Large intestine (tissue), 3 donors: ENCODE results near the gene ELMO2. TPM values are rescaled to one million over a fixed set of nuclear protein-coding genes. Genes with fewer than 3 reads are reported as not detected.

Source experiments
- DNase-seq, 2 donors: peaks; one replicate each; pipeline versions ENCODE4 v3.0.0 to v3.0.0-alpha.2; 2013
- H3K27ac ChIP-seq: one replicate; pipeline ENCODE4 v1.5.1; 2013; ENCODE audit warnings: low read length
- H3K27me3 ChIP-seq: 2 replicates; pipeline ENCODE4 v1.6.1; 2013; ENCODE audit warnings: low read length; ENCODE audit not compliant: control insufficient read depth, insufficient read depth
- H3K36me3 ChIP-seq: 2 replicates; pipeline ENCODE4 v1.6.1; 2013; ENCODE audit warnings: low read length; ENCODE audit not compliant: control insufficient read depth, insufficient read depth
- H3K4me1 ChIP-seq: one replicate; pipeline ENCODE4 v1.6.1; 2013; ENCODE audit warnings: low read length; ENCODE audit not compliant: control insufficient read depth, insufficient read depth
- H3K4me3 ChIP-seq: one replicate; pipeline ENCODE4 v1.5.1; 2013; ENCODE audit warnings: low read length
- H3K9me3 ChIP-seq: one replicate; pipeline ENCODE4 v1.6.1; 2013; ENCODE audit warnings: mild to moderate bottlenecking, low read depth, low read length, moderate library complexity; ENCODE audit not compliant: control insufficient read depth
- WGBS: methylation state at CpG from one replicate; pipeline ENCODE4 v1.1.5; 2013; ENCODE audit warnings: low lambda C conversion rate; ENCODE audit not compliant: insufficient coverage; 5-methylcytosine and 5-hydroxymethylcytosine counted together
- polyA plus RNA-seq: library from polyadenylated mRNA; unstranded; fragments of 120-200 nt; gene quantifications from one replicate; pipeline ENCODE4 v1.2.1, GENCODE V29; 2013

Gene ELMO2
- polyA plus RNA-seq, 1 donor: 40.2 TPM

DNA sequence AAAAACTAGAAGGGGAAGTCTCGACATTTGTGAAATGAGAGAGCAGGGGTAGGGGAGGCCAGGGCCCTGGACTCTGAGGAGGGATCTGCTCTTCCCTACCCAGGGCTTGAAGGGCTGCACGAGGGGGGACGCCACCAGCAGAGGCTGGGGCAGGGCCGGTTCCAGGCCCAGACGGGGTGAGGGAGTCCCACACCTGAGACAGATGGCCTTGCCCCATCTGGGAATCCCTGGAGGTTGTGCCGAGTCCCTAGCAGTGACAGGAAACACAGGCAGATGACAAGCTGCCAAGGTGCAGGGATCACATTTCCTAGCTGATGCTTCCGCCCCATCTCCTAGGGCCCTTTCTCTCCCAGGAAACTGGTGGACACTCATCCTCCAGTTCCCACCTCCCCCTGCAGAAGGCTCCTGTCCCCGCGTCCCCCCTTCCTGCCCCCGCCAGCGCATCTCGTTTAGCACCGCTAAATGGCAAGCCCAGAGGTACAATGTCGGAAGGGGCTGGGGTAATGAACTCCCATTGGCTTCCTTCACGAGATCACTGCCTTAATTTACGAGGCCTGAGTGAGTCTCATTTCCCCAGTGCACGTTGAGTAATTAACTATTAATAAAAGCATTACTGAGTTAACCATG, 63.0 kb downstream of the ELMO2 start:
- no CpG with 5 or more reads among the region's 17 CpGs for WGBS
- no peak for DNase-seq

DNA sequence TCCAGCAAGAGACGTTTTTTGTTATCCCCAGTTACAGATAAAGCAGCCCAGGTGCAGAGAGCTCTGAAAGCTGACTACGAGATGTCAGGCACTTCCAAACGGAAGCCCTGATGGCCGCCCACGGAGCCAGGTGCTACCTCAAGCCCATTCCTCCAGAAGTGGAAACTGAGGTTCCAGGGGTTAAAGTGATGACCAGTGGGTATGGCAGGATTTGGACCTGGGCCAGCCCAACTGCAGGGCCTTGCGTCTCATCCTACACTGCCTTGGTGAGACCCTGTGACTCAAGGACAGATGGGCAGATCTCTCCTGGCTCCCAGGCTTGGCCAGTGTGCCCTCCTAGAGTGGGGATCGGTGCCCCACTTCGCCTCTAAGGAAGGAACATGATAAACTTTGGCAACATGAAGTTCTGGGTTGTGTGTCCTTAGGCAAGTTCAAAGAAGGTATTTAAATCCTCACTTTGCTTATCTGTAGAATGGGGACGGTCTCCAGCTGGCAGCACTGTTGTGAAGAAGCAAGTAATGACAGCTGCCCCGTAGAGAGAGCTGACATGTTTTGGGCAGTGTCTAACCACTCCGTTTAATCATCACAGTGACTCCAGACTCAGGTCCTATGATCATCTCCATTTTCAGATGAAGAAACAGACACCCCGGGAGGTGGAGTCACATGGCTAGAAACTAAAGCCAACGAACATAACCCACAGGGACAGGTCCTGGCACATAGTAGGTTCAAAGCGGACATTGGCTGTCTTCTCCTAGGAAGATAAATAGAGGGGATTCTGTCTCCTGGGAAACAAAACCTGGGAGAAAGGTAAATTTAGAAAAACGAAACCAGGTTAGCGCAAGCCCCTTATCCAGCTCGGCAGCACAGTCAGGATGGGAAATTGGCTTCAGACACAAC, 63.7 kb downstream of the ELMO2 start:
- Histone ChIP-seq H3K4me3 (no peak overlapping the region), H3K36me3 (no peaks in the 10 kb centered on the region), H3K9me3 (no peaks in the 10 kb centered on the region), H3K4me1 (no peaks in the 10 kb centered on the region), H3K27me3 (peaks cover 50% of the 10 kb centered on the region), H3K27ac (no peak overlapping the region)
- WGBS: 42% methylated on average over 2 of the region's 17 CpGs
- DNase-seq: no peak

More for the DNA sequence above, 63.0 kb downstream of the ELMO2 start:
- no peak overlapping the region for H3K27ac ChIP-seq
- no peak overlapping the region for H3K4me3 ChIP-seq
- H3K36me3 ChIP-seq: peaks cover 3% of the 10 kb centered on the region
- H3K4me1 ChIP-seq: no peaks in the 10 kb centered on the region
- peaks cover 46% of the 10 kb centered on the region for H3K27me3 ChIP-seq
- no peaks in the 10 kb centered on the region for H3K9me3 ChIP-seq

DNA sequence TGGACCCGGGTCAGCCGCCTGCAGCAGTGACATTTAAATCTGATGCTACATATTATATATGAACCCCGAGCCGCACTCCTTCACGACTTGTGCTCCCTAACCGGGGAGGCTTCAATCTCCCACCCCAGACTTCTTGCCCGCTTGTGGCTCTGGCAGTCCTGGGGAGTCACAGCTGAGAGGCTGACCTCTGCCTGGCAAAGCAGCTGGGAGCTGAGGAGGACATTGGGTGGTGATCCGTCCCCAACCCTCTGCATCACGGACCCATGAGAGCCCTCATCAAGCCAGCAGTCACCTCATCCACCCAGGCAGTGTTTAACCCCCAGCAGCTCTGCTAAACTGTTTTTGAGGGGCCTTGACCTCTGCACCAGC, 64.4 kb downstream of the ELMO2 start:
- WGBS: no CpG with 5 or more reads among the region's 9 CpGs
- Histone ChIP-seq H3K36me3 (no peaks in the 10 kb centered on the region), H3K4me1 (no peaks in the 10 kb centered on the region), H3K27me3 (peaks cover 54% of the 10 kb centered on the region), H3K27ac (no peak overlapping the region), H3K9me3 (no peaks in the 10 kb centered on the region), H3K4me3 (no peak overlapping the region)
- DNase-seq: no peak

DNA sequence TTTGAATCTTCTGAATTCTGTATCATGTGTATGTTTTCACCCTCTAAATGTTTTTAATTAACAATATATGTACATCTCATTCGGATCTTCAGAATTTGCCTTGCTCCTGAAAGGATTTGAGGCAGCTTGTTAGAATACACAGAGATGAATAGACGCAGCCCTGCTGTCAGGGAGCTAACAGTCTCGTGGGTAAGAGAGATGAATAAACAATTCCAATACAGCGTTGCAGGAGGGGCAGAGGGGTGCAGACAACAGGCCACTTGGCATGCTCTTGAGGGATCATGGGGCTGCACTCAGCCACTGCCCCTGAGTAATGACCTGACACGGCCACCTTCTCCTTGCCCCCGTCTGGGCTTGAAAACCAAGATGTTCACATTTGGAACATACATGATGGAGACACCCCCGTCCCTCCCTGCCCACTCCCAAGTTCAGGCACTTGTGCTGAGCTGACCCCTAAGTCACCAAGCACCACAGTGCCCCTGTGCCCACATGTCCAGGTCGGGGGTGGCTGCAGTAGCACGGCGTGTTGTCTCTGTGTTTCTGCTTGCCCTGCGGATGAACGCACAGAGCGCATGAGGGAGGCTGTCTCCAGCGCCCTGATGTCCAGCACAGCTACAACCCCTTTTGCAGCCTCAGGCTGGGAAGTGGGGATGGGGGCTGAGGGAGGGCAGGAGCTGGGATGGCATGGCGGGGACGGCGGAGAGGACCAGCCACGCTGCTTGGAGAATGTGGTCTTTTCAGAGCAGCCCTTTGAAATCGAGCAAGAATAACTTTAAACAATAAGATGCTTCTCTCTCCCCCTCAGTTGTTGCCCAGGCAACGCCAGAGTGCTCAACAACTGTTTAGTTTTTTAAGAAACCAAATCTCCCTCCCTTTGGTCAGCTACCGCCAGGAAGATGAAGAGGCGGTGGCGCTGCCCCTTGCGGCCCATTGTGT, 65.1 kb downstream of the ELMO2 start:
- Histone ChIP-seq H3K27ac (no peak overlapping the region), H3K9me3 (no peaks in the 10 kb centered on the region), H3K4me1 (no peaks in the 10 kb centered on the region), H3K36me3 (no peaks in the 10 kb centered on the region), H3K27me3 (peaks cover 54% of the 10 kb centered on the region), H3K4me3 (no peak overlapping the region)
- WGBS: 40% methylated on average over 1 of the region's 24 CpGs
- DNase-seq: no peak

DNA sequence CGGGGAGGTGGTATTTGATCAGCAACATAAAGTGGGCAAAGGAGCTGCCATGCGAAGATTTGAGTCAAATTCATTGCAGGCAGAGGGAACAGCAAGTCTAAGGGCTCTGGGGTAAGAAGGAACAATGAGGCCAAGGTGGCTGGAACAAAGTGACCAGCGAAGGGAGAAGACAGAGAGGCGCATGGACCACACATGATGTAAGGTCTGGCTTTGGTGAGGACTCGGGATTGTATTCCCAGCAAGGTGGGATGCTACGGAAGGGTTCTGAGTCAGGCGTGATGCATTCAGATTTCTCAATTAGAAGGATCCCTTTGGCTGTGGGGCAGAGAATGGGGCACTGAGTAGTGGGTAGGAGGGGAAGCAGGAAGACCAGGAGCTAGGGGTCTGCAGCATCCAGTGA, 67.4 kb downstream of the ELMO2 start:
- H3K27me3 ChIP-seq: peaks cover 70% of the 10 kb centered on the region

DNA sequence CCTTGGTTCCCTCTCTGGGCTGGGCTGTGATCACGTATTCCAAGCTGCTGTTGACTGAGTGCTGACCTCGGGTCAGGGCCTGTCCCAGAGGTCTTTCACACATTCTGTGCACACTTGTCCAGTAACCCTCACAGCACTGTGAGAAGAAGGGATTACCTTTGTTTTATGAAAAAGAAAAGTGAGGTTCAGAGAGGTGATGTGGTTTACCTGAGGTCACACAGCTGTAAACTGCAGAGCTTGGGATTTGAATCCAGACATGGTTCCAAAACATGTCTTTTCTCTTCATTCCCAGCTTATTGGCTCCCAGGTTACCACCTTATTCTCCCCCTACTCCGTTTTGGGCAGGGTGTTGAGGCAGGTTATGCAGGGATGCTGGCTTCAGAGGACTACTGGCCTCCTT, 69.7 kb downstream of the ELMO2 start:
- no CpG with 5 or more reads among the region's 3 CpGs for WGBS
- H3K27me3 ChIP-seq: peaks cover 61% of the 10 kb centered on the region

More for the DNA sequence above, 67.4 kb downstream of the ELMO2 start:
- Histone ChIP-seq H3K36me3 (no peaks in the 10 kb centered on the region), H3K9me3 (no peaks in the 10 kb centered on the region), H3K4me1 (no peaks in the 10 kb centered on the region), H3K4me3 (no peak overlapping the region), H3K27ac (no peak overlapping the region)
- no peak for DNase-seq
- no CpG with 5 or more reads among the region's 7 CpGs for WGBS

DNA sequence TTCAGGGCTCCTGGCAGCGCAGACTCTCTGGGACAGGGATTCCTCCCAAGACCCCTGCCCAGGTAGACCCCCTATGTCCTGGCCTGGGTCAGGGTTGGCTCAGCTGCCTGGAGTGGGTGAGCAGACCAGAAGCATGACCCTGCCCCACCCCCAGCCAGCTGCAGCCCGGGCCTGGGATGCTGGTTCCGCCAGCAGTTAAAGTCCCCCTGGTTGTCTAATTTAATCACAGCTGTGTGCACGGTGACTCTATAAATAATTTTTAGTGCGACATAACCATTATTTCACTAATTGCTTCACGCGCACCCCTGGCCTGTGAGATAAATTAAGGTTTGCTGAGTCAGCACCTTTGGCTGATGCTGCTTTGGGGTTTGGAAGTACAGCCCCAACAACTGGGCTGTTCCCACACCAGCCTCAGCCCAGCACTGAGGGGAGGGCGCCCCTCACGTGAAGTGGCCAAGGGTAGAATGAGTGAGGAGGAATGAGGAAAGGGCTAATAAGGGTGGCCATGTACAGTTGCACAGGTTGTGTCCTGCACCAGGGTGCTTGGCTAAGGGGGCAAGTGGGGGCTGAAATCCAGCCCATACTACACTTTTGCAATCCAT, 72.0 kb downstream of the ELMO2 start:
- WGBS: no CpG with 5 or more reads among the region's 9 CpGs
- H3K4me3 ChIP-seq: no peak overlapping the region
- H3K9me3 ChIP-seq: no peaks in the 10 kb centered on the region
- H3K4me1 ChIP-seq: no peaks in the 10 kb centered on the region
- no peak for DNase-seq
- no peaks in the 10 kb centered on the region for H3K36me3 ChIP-seq
- no peak overlapping the region for H3K27ac ChIP-seq
- H3K27me3 ChIP-seq: peaks cover 44% of the 10 kb centered on the region

More for the DNA sequence above, 69.7 kb downstream of the ELMO2 start:
- H3K4me1 ChIP-seq: no peaks in the 10 kb centered on the region
- no peak overlapping the region for H3K4me3 ChIP-seq
- no peaks in the 10 kb centered on the region for H3K9me3 ChIP-seq
- H3K27ac ChIP-seq: no peak overlapping the region
- no peaks in the 10 kb centered on the region for H3K36me3 ChIP-seq
- no peak for DNase-seq

DNA sequence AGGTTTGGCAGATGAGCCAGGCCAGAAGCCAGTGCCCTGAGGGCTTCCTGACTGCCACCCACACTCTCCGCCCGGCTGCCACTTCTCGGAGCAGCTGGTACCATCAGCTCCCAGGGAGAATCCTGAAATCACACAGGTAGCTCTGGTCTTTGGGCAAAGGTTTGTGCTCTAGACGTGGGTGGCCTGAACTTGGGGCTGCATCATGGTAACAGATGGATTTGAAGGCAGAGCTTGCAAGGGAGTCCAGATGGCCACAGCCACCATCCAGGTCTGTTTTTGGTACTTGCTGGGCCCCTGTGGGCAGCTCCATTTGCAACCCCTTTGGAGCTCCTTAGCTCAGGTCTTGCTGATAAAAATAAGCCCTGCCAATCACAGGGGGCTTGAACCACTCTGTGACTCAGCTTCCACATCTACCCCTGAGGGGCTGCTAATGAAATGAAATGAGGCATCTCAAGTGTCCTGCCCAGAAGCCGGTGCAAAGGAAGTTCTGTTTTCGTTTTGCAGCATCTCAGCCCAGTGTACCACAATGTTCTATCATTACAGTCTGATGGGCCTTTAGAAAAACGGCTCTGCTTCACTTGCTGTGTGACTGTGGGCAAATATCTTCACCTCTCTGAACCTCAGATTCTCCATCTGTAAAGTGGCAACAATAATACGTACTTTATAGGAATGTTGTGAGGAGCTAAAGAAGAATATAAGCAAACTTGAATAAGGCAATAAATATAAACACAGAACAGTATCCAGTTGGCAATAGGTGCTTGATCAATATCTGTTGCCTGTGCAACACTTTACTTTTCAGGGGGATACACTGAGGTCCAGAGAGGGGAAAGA, 73.0 kb downstream of the ELMO2 start:
- no CpG with 5 or more reads among the region's 8 CpGs for WGBS
- no peak for DNase-seq
- Histone ChIP-seq H3K4me1 (no peaks in the 10 kb centered on the region), H3K27me3 (peaks cover 42% of the 10 kb centered on the region), H3K9me3 (no peaks in the 10 kb centered on the region), H3K36me3 (no peaks in the 10 kb centered on the region), H3K4me3 (no peak overlapping the region), H3K27ac (no peak overlapping the region)

DNA sequence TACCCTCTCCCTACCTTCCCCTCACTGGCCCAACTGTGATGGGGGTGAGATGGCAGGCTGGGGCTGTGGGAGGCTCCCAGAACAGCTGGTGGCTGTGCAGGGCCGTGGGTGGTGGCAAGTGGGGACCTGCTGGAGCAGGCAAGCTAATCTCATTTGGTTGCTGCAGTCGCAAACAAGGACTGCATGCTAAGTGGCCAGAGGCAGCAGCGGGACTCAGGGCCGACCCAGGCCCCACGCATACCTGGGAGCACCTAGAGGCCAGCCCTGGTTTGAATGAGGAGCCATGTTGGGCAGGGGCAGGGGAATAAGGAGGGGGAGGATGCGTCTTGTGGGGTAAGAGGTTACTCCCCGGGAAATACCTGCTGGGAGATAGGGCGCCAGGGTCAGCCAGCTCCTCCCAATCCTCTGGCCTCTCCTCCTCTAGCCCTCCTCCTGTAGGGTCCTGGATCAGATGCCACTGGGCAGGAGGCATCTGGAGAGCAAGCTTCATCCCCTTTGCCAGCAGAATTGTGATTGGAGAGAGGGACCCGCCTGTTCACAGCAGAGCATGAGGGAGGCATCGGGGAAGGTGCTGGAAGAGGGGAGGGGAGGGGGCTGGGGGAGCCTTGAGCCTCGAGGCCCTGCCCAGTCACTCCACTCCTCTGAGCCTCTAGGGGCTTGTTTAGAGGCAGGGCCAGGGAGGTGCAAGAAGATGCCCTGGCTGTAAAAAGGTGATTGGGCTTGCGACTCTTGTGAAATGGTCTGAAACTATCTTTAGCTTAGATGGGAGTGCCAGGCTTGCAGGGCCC, 73.8 kb downstream of the ELMO2 start:
- no peak overlapping the region for H3K4me3 ChIP-seq
- H3K27ac ChIP-seq: no peak overlapping the region
- WGBS: no CpG with 5 or more reads among the region's 12 CpGs
- peaks cover 39% of the 10 kb centered on the region for H3K27me3 ChIP-seq
- H3K4me1 ChIP-seq: no peaks in the 10 kb centered on the region
- no peaks in the 10 kb centered on the region for H3K36me3 ChIP-seq
- no peak for DNase-seq
- no peaks in the 10 kb centered on the region for H3K9me3 ChIP-seq
